Muscle of arm (tissue), 12 donors: ENCODE data around the gene ZNHIT2. TPM values are rescaled to one million over a fixed set of nuclear protein-coding genes. Genes with fewer than 3 reads are reported as not detected.

Experiments
- DNase-seq: peaks from one replicate; pipeline ENCODE4 v3.0.0-alpha.2; 2013
- polyA plus RNA-seq, 12 donors: library from polyadenylated mRNA; unstranded; fragments of 120-200 nt; gene quantifications; one replicate each; pipeline ENCODE4 v1.2.1, GENCODE V29; 2013; ENCODE audit not compliant: insufficient read length in 12 of 12

ZNHIT2 gene
- polyA plus RNA-seq, 12 donors = 2.6 to 6.6 (median 3.7) TPM; not detected in 2

DNA sequence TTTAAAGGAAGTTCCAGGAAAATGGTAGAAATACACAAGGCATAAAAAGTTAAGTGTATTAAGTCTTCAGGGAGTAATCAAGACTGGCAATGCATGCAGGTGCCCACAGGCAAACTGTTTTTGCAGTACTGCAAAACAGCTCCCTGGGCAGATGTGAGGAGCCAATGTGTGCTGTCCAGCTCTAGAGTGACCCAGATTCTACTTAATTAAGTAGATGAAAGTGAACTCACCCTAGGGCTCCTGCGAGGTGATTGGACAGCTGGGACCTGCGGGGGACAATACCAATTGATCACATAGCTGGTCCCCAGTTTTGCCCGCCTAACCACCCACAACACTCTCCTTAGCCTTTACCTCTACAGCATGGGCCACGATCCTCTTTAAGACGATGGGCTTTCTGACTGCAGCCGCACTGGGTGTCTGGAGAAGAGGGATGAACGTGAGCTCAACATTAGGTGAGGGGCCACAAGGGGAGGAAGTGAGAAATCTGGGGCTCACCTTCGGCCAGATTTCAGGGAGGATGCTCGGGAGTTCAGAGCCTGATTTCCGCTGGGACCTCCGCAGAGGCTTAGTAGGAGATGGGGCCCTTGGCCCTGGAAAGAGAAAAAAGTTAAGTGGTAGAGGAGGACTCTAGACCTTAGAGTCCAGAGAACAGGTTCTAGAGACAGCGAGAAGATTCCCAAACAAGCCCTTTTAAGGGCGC lies 34.2 kb downstream of the ZNHIT2 start:
- DNase-seq = no peak

GRCh38 chr11:65078786-65079342 lies 38.6 kb downstream of the ZNHIT2 start:
- no peak for DNase-seq

DNA sequence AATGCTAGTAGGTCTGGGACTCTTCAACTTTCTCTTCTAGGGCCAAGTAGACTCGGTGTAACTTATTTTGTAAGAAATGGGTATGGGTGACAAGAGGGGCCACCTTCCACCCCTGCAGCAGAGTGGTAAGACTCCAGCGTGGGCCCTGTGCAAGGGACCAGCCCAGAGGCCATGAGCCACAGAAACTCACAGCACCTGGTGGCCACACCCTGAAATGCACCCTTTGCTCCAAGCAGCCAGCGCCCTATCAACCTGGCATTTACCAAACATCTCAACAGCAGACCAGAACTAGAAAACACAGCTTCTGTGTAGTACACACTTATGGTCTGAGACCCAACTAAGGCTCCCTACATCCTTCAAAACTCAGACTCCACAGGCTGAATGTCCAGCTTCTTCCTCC lies 39.4 kb downstream of the ZNHIT2 start:
- DNase-seq = no peak

DNA sequence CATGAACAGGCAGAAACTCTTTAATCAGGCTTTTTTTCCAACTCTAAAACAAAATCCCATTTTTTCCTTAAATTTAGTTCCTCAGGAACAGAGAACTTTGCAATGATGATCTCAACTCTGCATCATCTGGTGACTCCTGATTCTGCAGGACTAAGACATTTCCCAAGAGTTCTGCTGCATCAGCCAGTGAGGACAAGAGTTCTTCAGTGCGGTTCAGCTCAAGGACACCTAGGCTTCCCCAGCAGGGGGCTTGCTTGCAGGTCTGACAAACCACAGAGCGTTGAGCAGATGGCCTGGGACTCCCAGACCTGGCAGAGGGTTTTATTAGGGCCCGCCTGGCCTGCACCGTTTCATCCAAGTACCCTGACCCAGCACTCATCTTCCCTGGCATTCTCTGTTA lies 40.0 kb downstream of the ZNHIT2 start:
- no peak for DNase-seq

DNA sequence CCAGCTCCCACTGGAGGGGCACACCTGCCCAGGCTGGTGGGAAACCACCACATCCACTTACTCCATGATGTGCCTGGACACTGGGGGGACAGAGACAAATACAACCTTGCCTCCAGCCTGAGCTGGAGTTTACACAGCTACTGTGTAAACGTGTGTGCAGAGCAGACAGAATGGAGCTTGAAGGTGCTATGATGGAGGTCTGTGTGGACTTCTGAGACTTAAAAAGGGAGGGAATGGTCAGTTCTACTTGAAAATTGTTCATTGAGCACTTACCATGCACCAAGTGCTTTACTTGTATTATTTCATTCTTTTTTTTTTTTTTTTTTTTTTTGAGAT lies 44.9 kb downstream of the ZNHIT2 start:
- DNase-seq = no peak

- DNase-seq = no peak
Observed at GRCh38 chr11:65071907-65072630, 45.4 kb downstream of the ZNHIT2 start.

DNA sequence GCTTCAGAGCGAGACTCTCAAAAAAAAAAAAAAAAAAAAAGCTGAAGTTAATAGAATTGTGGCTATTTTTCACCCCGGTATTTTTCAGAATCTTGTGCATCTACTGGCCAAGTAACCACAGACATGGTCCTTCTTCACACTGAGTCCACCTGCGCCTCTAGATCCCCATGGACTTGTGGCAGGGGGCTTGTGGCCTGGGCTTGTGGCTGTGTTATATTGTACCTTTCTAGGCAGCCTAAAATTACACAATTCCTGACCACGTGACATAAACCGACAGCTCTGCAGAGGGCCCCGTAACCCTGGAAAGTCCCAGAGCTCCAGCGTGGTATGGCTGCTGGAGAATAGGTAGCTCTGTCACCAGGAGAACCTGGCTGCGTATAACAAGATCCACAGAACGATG lies 48.3 kb downstream of the ZNHIT2 start:
- no peak for DNase-seq

- DNase-seq = no peak
Observed at GRCh38 chr11:65067446-65067845, 50.1 kb downstream of the ZNHIT2 start.

DNA sequence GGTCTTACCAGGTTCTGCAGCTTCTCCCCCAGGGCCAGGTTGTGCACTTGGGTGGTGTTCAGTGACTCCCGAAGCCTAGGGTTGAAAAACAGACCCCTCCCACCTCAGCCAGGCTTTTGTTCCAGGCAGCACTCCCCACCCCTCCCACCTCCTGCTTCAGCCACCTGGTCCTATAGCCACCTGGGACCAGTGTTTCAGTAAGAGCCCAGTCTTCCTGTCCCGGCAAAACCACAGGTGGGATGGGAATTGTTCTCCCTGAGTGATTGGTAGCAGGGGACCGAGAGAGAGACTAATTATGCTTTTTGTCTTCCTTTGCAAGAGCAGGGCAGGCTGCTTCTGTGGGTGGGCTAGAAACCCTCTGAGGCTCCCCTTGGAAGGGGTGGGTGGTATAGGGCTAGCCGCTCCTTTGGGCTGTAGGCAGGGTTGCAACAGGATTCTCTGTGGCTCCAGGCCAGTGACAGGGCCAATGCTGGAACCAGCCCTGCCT lies 50.7 kb downstream of the ZNHIT2 start:
- no peak for DNase-seq

Other genes with a start within 250 kb of the ZNHIT2 start
- gene EHD1, start 239.1 kb downstream of the ZNHIT2 start, polyA plus RNA-seq = 100 to 1,000 TPM in 5 of 12 donors, 10 to 100 TPM in 7; 64.6 to 363 (median 85.9) TPM
- 10 to 100 TPM in 6 of 12 donors, 1 to 10 TPM in 5, not detected in 1; 7.9 to 25.2 (median 10.0) TPM for gene ATG2A, start 200.5 kb downstream of the ZNHIT2 start, polyA plus RNA-seq
- gene PPP2R5B, start 193.0 kb downstream of the ZNHIT2 start, polyA plus RNA-seq = 10 to 100 TPM in 9 of 12 donors, 1 to 10 TPM in 2, not detected in 1; 9.6 to 14.2 (median 12.3) TPM
- gene GPHA2, start 181.8 kb downstream of the ZNHIT2 start, polyA plus RNA-seq = under 1 TPM in 2 of 12 donors, not detected in 10; 0.30 to 0.39 TPM
- gene MAJIN, start 145.6 kb downstream of the ZNHIT2 start, polyA plus RNA-seq = not detected
- gene BATF2, start 120.7 kb downstream of the ZNHIT2 start, polyA plus RNA-seq = 1 to 10 TPM in 3 of 12 donors, under 1 TPM in 7, not detected in 2; 0.40 to 1.3 (median 0.79) TPM
- 100 to 1,000 TPM in 1 of 12 donors, 10 to 100 TPM in 10, not detected in 1; 59.8 to 130 (median 72.3) TPM for gene ARL2, start 103.5 kb downstream of the ZNHIT2 start, polyA plus RNA-seq
- 10 to 100 TPM in 11 of 12 donors, not detected in 1; 16.1 to 28.5 (median 20.4) TPM for gene SNX15, start 90.3 kb downstream of the ZNHIT2 start, polyA plus RNA-seq
- 10 to 100 TPM in 6 of 12 donors, 1 to 10 TPM in 5, not detected in 1; 7.7 to 19.5 (median 10.4) TPM for gene SAC3D1, start 76.5 kb downstream of the ZNHIT2 start, polyA plus RNA-seq
- 10 to 100 TPM in 2 of 12 donors, 1 to 10 TPM in 9, not detected in 1; 5.1 to 26.1 (median 7.8) TPM for gene NAALADL1, start 59.1 kb downstream of the ZNHIT2 start, polyA plus RNA-seq
- gene CDCA5, start 33.7 kb downstream of the ZNHIT2 start, polyA plus RNA-seq = 10 to 100 TPM in 6 of 12 donors, 1 to 10 TPM in 5, not detected in 1; 7.1 to 15.8 (median 11.0) TPM
- 10 to 100 TPM in 11 of 12 donors, not detected in 1; 17.1 to 37.9 (median 21.0) TPM for gene ZFPL1, start 33.5 kb downstream of the ZNHIT2 start, polyA plus RNA-seq
- gene VPS51, start 21.5 kb downstream of the ZNHIT2 start, polyA plus RNA-seq = 100 to 1,000 TPM in 4 of 12 donors, 10 to 100 TPM in 7, not detected in 1; 83.5 to 141 (median 95.8) TPM
- gene TM7SF2, start 5.8 kb downstream of the ZNHIT2 start, polyA plus RNA-seq = 10 to 100 TPM in 7 of 12 donors, 1 to 10 TPM in 4, not detected in 1; 6.1 to 59.2 (median 11.3) TPM
- gene FAU, start 4.4 kb upstream of the ZNHIT2 start, polyA plus RNA-seq = 100 to 1,000 TPM in 11 of 12 donors, not detected in 1; 680 to 974 (median 806) TPM
- gene MRPL49, start 4.6 kb upstream of the ZNHIT2 start, polyA plus RNA-seq = 10 to 100 TPM in 11 of 12 donors, not detected in 1; 22.3 to 45.7 (median 25.1) TPM
- 10 to 100 TPM in 11 of 12 donors, not detected in 1; 36.7 to 53.3 (median 45.5) TPM for gene SYVN1, start 16.8 kb upstream of the ZNHIT2 start, polyA plus RNA-seq
- gene SPDYC, start 52.5 kb upstream of the ZNHIT2 start, polyA plus RNA-seq = under 1 TPM in 1 of 12 donors, not detected in 11; 0.17 TPM
- gene CAPN1, start 64.2 kb upstream of the ZNHIT2 start, polyA plus RNA-seq = 100 to 1,000 TPM in 2 of 12 donors, 10 to 100 TPM in 9, not detected in 1; 64.7 to 140 (median 73.6) TPM
- gene POLA2, start 144.3 kb upstream of the ZNHIT2 start, polyA plus RNA-seq = 10 to 100 TPM in 11 of 12 donors, not detected in 1; 30.7 to 52.6 (median 39.3) TPM
- 10 to 100 TPM in 11 of 12 donors, not detected in 1; 19.6 to 38.6 (median 27.5) TPM for gene CDC42EP2, start 197.2 kb upstream of the ZNHIT2 start, polyA plus RNA-seq
- 10 to 100 TPM in 11 of 12 donors, not detected in 1; 40.1 to 70.2 (median 51.2) TPM for gene DPF2, start 216.2 kb upstream of the ZNHIT2 start, polyA plus RNA-seq
- under 1 TPM in 9 of 12 donors, not detected in 3; 0.11 to 0.30 (median 0.24) TPM for gene TIGD3, start 237.1 kb upstream of the ZNHIT2 start, polyA plus RNA-seq